Stimulated activated CD4-positive, alpha-beta T cell treated with anti-CD3 and anti-CD28 coated beads, Interleukin-12 subunit alpha, Interleukin-12 subunit beta, amount 100 ng/mL, for 48 hours (primary cell): Measurements from ENCODE around the gene SPIRE1.
"Not testable (repeated sequence)": the region's sequence is repeated elsewhere in the genome, so short reads cannot be mapped to it uniquely, and the experiment has no call there.

ENCODE experiments used
- DNase-seq, 3 donors: peaks; one replicate each; pipeline ENCODE4 v3.0.0-alpha.2; 2020; ENCODE audit warnings: low read depth in 2 of 3, low spot score in 1 of 3

Gene SPIRE1

DNA sequence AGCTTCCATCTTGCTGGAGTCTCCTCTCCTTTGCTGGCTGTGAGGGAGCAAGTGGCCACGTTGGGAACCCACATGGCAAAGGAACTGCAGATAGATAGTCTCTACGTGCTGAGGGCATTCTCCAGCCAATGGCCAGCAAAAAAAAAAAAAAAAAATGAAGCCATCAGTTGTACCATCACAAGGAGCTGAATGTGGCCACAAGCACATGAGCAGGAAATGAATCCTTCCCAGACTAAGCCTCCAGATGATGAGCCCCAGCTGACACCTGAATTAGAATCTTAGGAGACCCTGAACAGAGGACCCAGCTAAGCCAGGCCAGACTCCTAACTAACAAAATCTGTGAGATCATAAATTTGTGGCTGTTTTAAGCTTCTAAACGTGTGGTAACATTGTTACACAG is 57.9 kb downstream of the SPIRE1 start:
- no peak for DNase-seq

DNA sequence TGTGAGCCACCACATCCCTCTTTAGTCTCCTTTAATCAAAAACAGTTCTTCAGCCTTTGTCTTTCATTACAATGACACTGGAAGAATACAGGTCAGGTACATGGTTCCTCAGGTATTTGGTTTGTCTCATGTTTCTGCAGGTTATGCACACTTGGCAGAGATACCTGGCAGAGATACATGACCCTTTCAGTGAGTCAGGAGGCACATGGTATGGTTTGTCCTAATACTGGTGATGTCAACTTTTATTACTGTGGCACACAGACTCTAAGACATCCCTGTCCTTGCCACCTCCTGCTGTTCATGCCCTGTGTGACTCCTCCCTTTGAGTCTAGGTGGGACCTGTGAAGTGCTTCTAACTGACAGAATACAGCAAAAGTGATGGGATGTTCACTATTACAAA is 58.4 kb downstream of the SPIRE1 start:
- DNase-seq = no peak

DNA sequence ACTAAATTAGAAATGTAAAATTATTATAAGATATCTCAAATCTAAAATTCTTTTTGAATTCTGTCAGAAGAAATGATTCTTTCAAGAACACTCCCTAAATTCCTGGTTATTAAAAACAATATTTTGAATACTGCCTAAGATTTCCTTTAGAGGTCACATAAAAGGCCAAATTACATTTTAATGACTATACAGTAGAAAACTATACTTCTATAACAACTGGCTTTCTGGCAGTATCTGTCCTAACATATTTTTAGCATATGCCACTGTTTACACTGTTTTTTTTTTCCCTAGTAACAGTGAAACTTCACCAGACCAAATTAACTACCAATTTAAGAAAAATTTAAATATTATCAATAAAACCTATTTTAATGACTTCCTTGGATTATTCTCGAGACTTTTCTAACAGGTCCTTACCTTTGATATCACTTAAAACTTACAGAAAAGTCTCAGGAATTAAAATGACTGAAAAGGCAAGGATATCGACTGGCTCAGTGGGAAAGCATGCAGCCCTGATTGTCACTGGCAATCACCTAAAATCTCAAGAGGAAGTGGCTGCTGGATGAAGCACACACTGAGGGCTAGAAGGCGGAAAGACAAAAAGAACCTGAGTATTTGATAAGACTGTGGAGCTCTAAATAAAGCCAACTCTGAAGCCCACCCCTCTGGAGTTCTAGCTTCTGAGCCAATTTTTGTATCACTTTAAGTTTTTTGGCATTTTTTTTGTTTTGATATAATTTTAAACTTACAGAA is 59.6 kb downstream of the SPIRE1 start:
- DNase-seq = no peak

DNA sequence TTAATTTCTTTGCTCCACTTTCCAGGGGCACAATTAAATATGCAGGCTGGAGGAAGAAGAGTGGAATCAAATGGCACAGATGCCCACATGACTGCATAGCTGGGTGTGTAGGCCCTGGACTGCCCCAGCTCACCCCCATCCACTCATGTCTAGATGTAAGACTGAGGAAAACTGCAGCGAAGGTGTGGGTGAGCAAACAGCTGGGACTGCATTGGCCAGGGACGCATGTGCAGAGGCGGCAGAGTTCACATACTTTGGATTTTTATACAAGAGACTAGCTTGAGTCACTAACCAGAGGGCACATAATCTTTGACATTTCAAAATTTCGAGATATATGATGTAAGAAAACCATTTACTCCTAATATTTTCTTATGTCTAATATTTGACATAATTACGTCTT is 60.1 kb downstream of the SPIRE1 start:
- no peak for DNase-seq

DNA sequence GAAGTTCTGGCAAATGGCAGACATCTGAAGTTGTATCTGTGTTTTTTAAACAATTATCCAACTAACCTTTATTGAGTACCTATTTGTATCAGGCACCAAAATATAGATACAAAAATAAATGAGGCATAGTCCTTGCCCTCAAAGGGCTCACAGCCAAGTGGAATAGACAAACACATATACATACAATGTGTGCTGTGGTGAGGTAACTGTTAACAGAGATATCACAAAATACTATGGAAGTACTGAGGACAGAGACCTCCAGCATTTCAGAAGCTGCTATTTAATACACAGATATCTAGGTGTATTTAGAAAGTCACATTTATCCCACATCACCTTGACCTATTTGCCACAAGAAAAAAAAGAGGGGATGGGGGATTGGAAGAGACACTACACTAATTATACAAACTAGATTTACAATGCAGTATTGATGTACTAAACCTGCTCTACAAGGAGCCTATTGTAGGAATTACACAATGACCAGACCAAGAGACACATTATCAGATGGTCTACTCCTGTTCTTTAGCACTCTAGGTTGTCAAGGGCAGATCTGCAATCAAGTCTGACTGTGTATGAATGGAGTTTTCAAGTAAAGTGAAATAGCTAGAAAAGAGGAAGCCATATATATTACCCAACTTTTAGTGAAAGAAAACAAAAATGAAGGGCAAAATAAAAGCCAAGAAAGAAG is 62.2 kb downstream of the SPIRE1 start:
- DNase-seq = no peak

DNA sequence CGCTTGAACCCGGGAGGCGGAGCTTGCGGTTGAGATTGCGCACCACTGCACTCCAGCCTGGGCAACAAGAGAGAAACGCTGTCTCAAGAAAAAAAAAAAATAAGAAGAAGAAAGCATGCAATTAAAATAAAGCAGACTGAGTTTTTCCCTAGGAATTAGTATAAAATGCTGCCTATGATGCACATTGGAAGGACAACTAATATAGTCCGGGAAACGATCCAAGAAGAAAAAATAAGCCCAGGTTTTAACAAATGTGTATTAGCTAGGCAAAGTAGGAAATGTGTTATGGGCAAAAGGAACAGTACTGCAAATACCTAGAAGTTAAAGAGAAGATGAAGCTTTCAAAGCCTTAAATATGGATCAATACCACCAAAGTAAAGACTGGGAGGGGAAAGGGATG is 64.0 kb downstream of the SPIRE1 start:
- no peak for DNase-seq

DNA sequence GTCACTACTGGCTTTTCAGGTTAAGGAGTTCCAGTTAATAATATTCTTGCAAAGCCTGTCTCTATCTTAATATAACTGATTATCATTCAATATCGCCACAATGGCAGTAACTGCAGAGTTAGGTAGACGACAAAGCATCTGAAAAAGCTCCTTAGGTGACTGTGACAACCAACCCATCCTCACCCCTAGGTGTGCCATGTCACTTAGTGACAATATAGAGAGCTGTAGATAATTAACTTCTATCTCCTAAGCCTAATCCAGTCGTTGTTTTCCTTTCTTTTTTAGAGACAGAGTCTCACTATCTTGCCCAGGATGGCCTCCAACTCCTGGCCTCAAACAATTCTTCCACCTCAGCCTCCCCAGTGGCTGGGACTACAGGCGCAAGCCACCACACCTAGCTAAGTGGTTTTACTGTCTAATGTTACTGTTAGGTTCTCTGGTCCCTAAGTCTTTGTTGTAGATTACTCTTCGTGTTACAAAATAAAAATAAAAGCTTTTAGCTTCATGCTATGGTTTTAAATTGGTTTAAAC is 65.2 kb downstream of the SPIRE1 start:
- DNase-seq = no peak

DNA sequence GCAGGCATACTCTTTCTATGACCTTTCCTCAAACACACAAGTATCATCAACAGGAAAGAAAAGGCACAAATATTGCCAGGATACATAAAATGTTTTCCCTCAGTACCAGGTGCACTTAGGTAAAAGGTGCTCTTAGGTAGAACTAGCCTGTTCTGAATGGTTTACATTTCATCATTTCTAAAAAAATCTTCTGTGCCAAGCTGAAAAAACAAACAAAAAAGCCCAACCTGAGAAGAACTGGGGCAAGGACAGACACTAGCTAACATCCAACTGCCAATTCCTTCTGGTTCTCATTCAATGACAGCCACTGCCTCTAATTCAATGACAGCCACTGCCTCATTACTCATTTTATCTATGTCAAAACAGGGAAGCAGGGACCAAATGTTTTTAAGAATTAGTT is 68.5 kb downstream of the SPIRE1 start:
- no peak for DNase-seq

DNA sequence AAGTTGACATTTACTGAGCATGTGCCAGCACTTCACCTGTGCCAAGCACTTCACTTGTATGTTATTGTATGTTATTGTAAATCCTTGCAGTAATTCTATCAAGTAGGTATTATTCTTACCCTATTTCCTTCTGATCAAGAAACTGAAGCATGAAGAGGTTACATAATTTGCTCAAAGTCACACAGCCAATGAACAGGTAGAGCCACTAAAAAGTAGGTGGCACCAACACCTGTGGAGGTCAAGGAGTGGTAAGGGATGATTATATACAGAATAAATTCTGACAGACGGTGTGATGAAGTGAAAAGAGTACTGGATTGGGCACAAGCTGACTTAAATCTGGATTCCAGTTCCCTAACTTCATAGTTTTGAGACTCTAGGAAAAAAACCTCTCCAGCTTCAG is 71.0 kb downstream of the SPIRE1 start:
- DNase-seq = no peak

DNA sequence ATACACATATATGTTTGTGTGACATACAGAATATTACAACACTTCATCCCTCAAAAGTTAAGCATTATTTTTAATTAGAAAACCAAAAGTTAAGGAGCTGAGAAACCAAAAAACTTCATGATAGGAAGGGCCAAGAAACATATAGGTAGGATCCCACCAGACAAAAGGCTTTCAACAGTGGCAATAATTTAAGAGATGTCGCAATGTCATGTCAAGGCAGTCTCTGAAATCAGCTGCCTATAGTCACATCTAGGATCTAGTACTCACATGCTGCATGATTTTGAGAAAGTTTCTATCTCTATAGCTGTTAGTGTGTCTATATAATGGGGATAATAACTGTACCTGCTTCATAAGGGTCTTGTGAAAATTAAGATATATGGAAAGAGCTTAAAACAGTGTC is 72.7 kb downstream of the SPIRE1 start:
- no peak for DNase-seq

DNA sequence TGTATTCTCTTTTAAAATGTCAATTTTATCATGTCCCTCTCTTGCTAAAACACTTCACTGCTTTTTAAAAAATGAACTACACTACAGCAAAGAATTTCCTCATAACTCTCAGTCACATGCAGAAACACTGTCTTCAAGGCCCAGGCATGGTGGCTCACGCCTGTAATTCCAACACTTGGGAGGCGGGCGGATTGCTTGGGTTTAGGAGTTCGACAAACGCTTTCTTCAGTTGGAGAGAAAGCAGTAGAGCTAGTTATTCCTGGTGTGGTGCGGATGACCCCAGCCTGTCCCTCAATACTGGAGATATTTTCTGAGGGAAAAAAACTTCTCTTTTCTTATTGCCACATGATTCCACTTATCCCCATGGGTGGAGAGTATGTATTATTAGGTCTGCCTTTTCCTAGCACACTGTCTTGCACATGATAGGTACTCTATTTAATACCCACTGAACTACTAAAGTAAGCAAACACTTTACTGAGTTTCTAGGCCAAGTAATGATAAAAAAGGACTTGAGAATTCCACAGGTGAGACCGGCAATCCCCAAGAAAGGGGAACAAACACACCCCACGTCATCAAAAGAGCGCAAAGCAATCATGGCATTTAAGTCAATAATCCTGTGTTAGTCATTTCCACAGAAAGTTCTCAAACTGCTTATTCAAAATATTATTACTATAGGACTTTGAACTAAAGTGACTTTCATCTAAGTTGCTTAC is 77.1 kb downstream of the SPIRE1 start:
- no peak for DNase-seq

DNA sequence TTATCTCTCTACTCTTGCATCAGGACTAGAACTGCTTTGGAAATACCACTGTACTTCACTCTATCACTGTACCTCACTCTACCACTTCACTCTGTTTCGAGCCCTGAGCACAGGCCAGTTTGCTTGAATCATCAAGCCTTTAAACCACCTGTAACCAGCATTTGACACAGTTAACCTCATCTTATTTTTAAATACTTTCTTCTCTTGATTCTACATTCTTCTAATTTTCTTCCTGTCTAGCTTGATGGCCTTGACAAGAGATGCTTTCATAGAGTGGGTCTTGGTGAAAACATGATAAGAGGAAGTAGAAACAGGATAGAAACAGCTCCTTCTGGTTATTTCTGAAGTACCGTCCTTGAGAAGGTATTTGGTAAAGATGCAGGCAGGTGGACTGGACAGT is 78.1 kb downstream of the SPIRE1 start:
- DNase-seq = no peak

DNA sequence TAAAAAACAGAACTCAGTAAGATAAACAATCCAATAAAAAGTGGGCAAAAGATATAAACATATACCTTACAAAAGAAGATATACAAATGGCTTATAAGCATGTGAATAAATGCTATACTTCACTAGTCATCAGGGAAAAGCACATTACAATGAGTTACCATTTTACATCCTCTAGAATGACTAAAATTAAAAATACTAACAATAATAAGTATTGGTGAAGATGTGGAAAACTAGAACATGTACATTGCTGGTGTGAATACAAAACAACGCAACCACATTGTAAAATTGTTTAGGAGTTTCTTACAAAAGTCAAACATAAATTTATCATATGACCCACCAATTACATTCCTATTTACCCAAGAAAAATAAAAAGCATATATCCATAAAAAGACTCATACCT is 80.1 kb downstream of the SPIRE1 start:
- no peak for DNase-seq

DNA sequence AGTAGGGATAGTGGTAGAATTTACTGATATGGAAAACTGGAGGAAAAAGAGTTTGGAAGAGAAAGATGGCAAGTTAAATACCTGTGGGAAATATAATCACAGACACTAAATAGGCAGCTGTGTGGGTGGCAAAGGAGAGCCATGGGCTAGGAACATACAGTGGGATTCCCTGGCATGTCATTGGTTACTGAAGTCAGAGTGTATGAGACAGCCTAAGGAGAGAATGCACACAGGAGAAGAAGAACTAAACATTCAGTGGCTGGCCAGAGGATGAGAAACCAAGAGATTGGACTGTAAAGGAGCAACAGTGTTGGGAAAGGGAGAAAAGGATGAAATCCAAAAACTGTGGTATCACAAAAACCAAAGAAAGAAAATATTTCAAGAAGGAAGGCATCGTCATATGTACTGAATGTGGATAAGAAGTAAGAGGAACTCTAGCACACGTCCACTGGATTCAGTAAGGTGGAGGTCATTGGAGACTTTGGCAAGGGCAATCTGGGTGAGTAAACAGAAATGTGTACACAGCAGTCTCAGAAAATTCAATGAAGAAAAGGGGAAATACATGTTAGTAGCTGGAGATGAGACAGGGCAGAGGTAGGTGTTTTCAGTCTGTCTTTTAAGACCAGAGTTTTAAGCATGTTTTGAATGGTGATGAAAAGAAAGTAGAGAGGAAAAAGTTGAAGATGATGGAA is 83.3 kb downstream of the SPIRE1 start:
- no peak for DNase-seq

DNA sequence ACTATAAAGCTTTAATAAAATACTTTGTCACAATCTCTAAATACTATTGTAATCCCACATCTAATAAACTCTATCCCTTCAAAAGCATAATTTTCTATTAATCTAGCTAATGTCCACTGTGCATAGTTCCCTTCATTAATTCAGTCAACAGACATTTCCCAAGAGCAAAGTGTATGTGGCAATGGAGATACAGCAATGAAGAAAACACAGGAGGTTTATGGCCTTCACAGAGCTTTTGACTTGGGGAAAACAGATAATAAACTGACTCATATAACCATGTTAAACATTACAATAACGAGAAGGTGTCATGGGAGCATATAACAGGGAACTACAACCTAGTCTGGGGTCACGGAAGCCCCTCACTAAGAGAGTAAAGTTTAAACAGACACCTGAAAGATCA is 86.3 kb downstream of the SPIRE1 start:
- no peak for DNase-seq

DNA sequence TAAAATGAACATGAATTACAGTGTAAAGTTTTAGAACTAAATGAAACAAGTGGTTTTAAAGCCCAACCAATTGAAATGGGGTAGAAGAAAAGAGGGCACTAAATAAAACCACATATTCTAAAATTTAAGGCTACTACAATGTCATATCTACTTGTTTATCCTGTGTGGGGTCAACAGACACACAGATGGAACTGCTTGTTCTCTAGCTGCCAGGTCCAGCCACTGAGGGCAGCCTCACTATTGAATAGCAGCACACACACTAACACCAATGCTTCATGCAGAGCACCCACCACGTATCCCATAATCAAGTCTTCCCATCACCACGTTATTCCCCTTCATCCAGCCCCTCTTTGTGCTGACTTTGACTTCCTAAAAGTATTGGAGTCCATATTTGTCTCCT is 88.1 kb downstream of the SPIRE1 start:
- no peak for DNase-seq

DNA sequence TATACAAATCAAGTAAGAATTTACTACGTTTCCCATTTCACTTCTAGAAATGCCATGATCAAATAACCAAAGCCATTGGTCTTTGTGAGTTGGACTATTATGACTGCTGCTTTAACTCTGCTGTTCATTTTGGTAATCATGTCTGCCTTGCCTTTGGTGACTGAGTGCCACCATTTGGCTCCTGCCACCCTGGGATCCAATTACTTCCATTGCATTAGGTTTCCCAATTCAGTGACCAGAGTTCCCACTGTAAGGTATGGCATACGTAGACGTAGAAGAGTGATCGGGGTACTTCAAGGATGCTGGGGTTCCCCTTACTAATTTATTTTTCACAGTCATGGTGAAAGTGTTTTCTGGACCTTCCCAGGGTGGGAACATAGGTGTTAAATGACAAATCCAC is 90.1 kb downstream of the SPIRE1 start:
- DNase-seq = no peak

DNA sequence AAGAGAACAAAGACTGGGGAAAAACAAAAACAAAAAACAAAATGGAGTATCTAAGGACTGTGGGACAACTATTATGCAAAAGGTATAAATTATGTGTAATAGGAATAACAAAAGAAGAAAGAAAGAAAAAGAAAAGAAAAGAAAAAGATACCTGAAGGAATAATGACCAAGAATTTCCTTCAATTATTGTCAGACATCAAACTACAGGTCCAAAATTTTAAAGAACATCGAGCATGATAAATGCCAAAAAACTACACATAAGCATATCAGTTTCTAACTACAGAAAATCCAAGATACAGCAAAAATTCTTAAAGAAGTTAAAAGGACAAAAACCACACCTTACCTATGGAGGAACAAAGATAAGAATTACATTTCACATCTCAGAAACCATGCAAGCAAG is 93.0 kb downstream of the SPIRE1 start:
- no peak for DNase-seq

DNA sequence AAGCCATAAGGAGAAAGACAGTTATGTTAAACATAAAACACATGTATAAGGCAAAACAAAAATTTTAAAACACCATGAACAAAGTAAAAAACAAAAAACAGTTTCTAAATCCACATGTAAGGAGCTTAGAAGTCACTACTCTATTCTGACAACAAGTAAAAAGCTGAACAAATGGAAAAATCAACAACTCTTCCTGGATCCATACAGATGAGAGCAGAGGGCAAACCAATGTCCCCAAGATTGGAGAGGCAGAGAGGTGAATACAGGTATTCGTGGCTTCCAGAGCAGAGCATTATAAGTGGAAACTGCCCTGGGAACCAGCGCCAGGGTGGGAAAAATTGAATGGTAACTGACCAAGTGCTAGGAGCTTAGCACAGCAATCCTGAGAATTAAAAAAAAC is 93.5 kb downstream of the SPIRE1 start:
- no peak for DNase-seq

DNA sequence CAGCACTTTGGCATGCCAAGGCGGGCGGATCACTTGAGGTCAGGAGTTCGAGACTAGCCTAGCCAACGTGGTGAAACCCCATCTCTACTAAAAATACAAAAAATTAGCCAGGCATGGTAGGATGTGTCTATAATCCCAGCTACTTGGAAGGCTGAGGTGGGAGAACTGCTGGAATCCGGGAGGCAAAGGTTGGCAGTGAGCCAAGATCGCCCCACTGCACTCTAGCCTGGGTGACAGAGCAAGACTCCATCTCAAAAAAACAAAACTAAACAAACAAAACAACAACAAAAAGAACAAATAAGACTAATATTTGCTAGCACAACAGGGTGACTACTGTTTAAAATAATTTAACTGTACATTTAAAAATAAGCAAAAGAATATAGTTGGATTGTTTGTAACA is 97.3 kb downstream of the SPIRE1 start:
- DNase-seq = not testable (repeated sequence)

DNA sequence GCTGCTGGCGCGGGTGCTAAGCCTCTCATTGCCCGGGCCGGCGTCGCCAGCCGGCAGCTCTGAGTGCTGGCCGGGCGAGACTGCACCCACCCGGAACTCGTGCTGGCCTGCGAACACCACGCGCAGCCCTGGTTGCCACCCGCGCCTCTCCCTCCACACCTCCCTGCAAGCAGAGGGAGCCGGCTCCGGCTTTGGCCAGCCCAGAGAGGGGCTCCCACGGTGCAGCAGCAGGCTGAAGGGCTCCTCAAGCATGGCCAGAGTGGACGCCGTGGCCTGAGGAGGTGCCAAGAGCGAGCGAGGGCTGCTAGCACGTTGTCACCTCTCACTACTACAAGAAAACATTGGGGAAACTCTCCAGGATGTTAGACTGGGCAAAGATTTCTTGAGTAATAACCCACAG is 98.6 kb downstream of the SPIRE1 start:
- DNase-seq = no peak
